GM15510 (cell line): ENCODE results near the gene APOL3.

Experiments used
- POLR2A ChIP-seq: IDR thresholded peaks from 3 replicates; pipeline ENCODE4 v1.6.1; 2011; ENCODE audit warnings: borderline replicate concordance; ENCODE audit not compliant: insufficient read length; ENCODE audit errors: extremely low read depth

The APOL3 gene

DNA sequence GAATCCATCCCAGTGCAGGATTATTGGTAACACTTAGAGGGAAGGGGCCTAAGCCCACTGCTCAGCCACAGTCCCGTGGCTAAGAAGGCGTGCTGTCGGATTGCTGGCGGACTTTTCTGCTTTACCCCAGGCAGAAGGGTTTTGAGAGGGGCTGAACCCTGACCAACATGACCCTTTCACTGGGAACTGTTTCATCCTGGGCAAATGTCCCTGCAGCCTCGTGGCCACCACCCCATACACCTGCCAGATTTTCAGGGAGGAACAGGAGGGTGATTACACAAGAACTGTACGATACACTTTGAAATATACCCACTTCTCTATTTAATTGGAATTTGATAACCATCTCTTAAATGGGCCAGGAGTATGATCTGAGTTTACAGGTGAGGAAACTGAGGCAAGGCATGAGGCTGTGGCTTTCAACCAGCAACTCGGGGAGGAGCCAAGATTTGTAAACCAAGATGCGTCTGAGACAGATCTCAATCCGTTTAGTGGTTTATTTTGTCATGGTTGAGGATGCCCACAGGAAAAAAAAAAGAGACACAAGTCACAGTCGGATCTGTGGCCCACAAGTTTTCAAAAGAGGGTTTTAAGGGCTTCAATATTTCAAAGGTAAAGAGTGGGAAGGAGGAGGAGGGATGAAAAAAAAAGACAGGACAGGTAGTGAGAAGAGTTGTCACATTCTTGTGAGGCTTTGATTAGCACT is 6.1 kb upstream of the APOL3 start:
- no peak for TF ChIP-seq POLR2A

DNA sequence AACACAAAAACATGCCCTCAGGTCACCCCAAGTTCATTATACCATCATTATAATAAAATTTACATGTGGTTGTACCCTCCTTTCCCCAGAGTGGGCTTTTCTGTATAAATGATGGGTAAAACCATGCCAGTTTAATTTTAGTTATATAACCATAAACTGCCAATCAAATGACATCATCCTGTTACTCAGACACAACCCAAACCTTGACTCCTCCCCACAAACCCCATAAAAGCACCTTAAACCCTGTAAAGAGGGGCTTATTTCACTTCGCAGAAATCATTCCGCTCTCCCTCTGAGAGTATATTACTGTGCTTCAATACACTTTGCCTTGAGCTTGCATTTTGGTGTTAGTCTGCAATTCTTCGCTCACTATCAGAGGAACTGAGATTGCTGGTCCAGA is 5.5 kb upstream of the APOL3 start:
- no peak for TF ChIP-seq POLR2A

DNA sequence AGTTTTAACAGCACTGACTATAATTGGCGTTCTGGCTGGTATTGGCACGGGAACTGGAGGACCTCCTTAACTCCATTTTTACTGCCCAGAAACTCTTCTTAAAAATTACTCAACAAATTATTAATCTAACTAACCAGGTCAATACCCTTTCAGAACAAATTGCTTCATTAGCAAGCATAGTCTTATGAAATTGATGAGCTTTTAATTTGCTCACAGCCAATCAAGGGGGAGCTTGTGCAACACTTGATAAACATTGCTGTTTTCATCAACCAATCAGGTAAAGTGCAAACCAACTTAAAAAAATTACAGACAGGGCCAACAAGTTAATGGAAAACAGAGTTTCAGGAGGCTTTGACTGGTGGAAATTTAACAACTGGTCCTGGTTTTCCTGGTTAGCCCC is 4.6 kb upstream of the APOL3 start:
- TF ChIP-seq POLR2A, result no peak

DNA sequence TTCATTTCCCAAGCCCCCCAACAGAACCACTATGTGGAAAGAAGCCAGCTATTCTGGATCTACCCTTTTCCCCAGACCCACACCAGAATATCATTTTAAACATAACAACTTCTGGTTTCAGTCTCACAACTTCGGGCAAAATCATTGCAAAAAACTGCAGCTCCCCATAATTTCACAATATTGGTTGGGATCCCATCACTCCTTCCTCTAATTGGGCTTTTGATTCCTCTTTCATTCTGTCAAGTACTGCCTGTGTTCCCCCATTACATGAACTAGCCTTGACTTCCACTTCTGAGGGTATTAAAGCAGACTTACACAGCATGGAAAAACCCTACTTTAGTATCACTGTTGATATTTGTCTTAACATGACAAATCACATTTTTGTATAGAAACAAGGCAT is 4.1 kb upstream of the APOL3 start:
- no peak for TF ChIP-seq POLR2A

DNA sequence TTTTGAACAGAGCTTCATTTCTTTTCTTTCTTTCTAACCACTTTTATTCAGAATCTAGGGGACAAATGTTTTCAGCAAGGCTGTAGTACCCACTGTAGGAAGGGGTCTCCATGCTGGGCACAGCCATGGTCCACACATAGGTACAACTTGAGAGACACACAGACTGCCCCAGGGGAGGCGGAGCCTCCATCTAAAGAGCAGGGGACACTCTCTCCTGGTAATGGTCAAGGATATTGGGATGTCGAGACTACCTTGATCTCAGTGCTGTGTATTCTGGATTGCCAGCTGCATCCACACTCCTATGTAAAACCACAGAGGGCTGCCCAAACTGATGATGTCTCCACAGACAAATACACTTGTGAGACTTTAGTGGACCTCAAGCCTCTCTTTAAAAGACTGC is 2.9 kb upstream of the APOL3 start:
- no peak for TF ChIP-seq POLR2A

DNA sequence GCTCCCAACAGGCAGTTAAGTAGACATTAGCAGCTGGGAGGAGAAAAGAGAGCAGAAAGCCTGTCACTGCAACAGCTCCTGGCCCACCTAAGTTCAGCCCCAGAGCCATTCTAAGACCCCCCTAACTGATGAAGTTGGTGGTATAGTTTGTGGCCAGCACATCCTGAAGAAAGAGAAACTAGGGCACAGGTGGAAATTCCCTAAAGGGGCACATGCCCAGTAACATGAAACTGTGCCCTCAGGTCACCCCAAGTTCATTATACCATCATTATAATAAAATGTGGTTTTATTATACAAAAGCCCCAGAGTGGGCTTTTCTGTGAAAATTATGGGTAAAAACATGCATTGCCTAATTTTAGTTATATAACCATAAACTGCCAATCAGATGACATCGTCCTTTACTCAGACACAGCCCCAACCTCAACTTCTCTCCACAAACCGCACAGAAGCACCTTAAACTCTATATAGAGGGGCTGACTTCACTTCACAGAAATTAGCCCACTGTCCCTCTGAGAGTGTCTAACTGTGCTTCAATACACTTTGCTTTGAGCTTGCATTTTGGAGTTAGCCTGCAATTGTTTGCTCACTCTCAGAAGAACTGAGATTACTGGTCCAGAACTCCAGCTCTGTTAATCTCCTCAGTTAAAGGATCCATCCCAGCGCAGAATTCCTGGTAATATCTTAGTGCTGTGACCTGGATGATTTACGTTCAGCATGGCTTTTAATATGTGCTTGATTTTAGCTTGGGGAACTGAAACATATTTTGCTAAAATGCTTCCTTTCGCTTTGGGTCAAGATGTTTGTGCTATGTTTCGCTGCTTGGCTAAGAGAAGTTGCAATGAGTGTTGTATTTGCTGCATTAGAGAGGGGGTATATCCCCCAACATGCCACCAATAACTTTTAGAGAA is 1.8 kb upstream of the APOL3 start:
- TF ChIP-seq POLR2A, result no peak

DNA sequence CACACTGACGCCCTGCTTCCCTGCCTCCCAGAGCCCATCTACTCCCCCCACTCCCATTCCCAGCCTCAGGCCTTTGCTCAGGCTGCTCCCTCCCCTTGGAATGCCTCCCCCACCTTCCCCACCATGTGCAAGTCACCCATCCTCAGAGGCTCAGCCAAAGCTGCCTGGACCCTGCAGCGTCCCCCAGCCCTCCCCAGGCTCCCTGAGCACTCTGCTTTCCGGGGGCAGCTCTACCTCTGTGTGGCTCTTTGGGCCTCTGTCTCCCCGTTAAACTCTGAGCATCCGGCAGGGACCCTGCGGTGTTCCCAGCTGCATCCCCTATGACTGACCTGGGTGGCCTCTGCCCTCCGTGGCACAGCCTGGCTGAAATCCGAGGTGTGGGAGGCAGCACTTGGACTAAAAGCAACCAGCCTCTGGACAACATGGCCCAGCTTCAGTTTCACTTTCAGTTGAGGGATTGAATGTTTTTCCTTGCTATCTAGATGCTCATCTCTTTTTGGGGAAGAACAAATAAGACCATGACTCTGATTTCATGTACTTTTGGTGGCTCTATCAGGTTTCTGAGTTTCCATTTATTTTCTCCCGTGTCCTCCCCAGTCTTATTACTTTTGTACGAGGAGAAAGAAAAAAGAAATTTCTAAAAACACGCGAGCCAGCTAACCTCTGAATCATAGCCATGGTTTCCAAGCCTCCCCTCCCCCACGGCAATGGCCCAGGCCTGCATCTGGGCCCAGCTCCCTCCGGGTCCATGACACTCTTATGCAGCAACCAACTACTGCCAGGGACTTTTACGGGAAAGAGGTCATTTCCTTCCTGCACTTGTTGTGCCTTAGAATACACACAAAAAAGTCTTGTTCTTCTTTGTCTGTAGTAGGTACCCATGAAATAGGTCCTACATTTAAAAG is 3.8 kb downstream of the APOL3 start:
- no peak for TF ChIP-seq POLR2A

DNA sequence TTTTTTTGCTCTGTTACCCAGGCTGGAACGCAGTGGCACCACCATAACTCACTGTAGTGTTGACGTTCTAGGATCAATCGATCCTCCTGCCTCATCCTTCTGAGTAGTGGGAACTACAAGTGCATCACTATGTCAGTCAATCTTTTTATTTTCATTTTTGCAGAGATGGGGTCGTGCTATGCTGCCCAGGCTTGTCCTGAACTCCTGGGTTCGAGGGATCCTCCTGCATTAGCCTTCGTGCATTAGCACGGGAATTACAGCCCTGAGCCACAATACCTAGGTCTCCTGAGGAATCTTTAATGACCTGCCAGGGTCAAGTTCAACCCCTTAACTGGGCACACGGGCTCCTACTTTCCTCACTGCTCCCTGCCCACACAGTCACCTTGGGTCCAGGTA is 4.4 kb downstream of the APOL3 start:
- TF ChIP-seq POLR2A, result no peak

DNA sequence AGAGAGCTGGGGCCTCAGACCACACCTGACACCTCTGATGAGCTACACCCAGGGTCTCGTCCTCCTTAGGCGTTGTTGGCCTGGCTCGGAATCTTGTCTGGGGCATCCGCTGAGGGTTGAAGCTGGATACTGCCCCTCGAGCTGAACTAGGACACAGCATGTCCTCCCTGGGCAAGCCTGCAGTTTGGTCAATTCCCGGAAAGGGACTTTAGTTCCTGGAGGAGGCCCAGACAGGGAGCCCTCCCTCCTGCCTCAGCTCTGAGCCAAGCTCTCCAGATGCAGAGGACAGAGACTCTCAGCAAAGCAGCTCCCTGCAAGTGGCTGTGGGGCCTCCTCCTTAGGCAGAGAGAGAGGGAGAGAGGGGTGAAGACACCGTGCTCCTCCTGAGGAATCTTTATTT is 4.9 kb downstream of the APOL3 start:
- TF ChIP-seq POLR2A, result no peak

DNA sequence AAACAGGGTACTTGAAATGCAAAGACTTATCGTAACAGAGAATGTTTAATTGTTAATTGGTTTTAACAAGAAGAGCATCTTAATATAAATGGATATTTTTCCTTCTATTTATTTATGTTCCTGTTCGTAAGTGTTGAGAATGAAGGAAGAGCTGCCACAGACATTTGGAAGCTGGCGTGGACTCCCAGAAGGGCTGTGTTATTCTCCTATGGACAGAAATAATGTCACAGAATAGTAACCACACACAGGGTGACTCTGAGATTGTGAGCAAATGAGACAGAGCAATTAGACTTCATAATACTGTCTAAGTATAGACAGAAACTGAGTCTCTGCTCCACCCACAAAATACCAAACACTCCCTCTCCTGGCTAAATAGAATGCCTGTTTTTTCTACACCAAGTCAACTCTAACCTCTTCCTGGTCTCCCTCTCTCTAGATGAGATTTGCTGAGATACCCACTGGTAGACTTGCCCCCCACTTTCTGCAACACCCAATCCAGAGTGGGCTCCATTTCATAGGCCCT is 6.1 kb downstream of the APOL3 start:
- no peak for TF ChIP-seq POLR2A

DNA sequence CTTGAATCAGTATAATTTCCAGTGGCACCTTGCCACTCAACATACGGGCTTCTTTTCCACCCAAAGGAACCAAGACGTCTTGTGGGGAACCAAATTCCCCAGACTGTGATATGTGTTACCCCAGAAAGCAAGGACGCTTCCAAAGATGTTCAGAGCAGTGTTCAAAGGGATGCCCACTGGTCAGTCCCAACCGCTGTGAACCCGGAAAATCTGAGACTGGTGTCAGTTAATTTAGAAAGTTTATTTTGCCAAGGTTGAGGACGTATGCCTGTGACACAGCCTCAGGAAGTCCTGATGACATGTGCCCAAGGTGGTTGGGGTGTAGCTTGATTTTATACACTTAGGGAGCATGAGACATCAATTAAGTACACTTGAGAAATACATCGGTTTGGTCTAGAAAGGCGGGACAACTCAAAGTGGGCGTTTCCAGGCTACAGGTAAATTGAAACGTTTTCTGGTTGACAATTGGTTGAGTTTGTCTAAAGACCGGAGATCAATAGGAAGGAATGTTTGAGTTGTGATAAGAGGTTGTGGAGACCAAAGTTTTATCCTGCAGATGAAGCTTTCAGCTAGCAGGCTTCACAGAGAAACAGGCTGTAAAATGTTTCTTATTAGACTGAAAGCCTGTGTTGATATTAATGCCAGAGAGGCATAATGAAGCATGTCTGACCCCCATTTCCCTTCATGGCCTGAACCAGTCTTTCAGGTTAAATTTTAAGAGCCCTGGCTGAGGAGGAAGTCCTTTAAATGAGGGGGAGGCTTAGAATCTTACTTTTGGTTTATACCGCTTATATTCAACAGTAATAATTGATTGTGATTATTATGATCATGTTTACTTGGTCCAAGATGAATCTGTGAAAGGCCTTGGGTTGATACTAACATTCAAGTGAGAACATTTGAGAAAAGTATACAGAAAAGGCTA is 6.8 kb downstream of the APOL3 start:
- no peak for TF ChIP-seq POLR2A

DNA sequence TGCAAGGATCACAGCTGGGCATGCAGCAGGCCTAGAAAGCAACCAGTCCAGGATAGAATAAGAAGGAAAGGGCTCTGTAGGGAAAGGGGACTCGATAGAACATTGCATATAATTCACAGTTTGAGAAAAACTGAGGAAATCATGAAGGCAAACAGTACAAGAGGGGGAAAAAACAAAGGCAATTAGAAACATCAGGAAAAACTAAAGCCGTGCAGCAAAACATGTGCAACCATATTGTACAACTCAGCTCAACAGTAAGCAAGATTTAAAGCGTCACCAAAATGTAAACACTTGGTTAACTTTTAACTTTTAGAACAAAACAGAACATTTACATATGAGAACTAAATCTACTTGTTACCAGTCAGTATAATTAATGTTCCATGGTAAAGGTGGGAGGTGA is 8.5 kb downstream of the APOL3 start:
- no peak for TF ChIP-seq POLR2A

DNA sequence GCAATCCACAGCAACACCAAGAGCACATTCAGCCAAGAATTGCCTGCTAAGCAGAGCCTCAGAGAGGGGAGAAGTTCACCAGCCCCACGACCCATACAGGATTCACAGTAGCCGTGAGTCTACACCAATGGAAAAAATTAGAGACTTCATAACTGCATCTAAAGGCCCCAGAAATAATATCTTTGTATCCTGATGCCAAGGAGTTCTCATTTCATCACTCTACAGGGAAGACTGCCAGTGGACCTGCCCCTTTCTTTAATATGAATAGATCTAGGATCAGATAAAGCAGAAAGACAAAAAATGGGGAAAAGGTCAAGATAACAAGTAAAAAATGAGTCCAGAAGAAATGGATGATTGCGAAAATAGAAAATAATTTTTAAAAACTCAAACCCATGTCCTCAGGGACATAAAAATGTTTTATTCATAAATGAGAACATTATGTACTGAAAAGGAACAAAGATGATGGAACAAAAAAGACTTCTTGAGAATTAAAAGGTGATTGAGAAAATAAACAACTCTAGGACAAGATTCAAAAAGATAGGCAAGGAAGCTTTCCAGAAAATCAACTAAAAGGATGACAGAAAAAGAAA is 9.5 kb downstream of the APOL3 start:
- no peak for TF ChIP-seq POLR2A
